GM18507 (cell line): ENCODE measurements around the gene NRTN.
"Not testable (repeated sequence)": the region's sequence is repeated elsewhere in the genome, so short reads cannot be mapped to it uniquely, and the experiment has no call there.

Source experiments
- DNase-seq: peaks from one replicate; pipeline ENCODE4 v3.0.0; 2011; ENCODE audit warnings: low read depth; ENCODE audit not compliant: insufficient read length; ENCODE audit errors: extremely low spot score
- FAIRE-seq: peaks from 2 replicates; lab custom pipeline; 2011; peaks lifted over from hg19 to GRCh38; lab: Jason Lieb, UNC

Gene NRTN, protein sequence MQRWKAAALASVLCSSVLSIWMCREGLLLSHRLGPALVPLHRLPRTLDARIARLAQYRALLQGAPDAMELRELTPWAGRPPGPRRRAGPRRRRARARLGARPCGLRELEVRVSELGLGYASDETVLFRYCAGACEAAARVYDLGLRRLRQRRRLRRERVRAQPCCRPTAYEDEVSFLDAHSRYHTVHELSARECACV

DNA sequence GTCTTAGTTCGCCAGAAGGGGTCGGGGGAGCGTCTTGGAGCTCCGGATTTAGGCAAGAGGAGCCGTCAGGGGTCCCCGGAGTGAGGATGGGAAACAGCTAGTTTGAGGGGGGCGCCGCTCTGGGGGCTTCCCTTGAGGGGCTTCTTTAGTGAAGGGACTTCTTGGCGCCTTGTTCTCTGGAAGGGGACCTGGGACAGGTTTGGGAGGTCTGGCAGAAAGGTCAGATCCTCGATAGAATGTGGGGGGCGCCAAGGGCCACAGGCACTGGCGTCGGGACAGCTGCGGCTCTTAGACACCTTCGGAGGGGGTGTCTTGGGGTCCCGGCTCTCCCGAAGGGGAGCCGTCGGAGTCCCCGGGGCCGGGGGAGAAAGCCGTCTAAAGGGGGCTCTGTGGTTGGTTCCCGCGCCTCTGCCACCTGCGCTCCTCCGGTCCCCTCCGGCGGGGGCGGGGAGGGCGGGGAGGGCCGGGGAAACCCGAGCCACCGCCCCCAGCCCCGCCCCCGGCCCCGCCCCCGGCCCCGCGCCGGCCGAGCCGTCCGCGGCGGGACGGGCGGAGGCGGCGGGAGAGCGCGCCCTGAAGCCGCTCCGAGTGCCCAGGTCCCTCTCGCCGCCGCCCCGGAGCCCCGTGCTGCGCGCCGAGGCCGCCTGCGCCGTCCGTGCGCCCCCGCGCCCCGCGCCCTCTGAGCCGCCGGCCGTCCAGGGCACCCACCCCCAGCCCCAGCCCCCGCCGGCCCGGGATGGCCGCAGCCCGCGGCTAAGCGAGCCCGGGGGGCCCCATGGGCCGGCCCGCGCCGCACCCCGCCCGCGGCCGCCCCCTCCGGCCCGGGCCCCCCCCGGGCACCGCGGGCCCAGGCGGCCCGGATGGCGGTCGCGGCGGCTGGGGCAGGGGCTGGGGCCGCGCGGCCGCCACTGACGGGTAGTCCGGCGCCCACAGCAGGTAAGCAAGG, at the start of gene NRTN:
Gene NRTN, plus strand, starts transcription at position 552 of the 946 bp plus-strand sequence. CDS start 19,099 bp downstream, outside the sequence.
- no peak for FAIRE-seq
- DNase-seq: no peak

DNA sequence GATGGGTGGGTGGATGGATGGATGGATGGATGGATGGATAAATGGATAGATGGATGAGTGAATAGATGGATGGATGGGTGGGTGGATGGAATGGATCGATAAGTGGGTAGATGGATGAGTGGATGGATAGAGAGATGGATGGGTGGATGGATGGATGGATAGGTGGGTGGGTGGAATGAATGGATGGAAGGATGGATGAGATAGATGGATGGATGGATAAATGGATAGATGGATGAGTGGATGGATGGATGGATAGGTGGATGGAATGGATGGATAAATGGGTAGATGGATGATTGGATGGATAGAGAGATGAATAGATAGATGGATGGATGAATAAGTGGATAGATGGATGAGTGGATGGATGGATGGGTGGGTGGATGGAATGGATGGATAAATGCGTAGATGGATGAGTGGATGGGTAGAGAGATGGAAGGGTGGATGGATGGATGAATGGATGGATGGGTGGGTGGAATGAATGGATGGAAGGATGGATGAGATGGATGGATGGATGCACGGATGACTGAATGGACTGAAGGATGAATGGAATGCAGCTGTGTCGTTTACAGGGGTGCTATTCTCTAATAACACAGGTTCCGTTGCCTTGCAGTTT, 42.2 kb upstream of the NRTN start:
- no peak for FAIRE-seq
- no peak for DNase-seq

DNA sequence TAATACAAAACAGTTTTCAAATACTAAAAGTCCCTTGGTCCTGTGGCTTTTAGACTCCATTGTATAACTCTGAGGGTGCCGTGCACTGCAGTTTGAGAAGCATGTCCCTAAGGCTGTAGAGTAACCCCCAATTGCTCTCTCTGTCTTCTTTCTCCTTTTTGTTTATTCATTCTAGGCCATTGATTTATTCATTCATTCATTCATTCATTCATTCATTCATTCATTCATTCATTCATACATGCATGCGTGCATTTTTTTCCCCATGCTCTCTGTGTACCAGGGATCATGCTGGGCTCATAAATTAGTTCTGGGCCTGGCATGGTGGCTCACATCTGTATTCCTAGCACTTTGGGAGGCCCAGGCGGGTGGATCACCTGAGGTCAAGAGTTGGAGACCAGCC, 39.6 kb upstream of the NRTN start:
- FAIRE-seq (no peak), DNase-seq (no peak)

DNA sequence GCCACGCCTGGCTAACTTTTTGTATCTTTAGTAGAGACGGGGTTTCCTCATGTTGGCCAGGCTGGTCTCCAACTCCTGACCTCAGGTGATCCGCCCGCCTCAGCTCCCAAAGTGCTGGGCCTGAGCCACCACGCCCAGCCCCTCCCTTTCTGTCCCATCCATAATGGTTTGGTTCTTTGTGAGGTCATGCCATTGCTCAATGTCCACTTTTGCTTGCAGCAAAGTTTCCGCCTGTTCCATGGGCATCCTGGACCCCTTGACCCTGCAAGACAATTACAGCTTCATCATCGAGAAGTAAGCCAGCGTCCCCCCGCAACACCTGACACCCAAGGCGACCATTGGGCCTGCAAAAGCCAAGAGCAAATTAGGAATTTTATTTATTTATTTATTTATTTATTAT, 36.9 kb upstream of the NRTN start:
- FAIRE-seq (no peak), DNase-seq (no peak)

DNA sequence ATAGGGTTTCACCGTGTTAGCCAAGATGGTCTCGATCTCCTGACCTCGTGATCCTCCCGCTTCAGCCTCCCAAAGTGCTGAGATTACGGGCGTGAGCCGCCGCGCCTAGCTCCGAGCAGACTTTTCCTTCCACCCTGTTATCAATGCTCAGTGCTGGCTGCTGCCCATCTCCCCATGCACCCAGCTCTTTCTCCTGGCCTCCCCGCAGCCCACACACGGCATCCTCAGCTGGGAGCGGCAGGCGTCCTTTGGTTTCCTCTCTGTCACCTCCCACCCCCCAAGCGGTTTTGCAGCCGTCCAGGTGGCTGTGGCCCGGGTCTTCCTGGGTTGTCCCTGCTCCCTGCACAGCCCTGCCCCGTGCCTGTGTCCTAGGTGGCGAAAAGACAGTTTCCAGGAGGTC, 32.5 kb upstream of the NRTN start:
- FAIRE-seq: no peak
- no peak for DNase-seq

DNA sequence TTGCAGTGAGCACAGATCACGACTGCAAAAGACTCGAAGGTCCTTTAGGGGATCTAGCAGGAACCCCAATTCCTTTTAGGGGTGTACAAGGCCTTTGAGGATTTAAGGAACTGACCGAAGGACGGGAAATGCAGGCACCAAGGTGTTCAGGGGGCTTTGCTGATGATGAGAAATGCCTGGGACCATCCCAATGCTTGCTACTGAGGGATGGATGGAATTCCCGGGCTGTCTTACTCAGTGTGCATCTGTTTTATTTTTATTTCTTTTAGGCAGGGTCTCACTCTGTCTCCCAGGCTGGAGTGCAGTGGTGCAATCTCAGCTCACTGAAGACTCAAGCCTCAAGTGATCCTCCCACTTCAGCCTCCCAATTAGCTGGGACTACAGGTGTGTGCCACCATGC, 31.6 kb upstream of the NRTN start:
- FAIRE-seq (no peak), DNase-seq (no peak)

DNA sequence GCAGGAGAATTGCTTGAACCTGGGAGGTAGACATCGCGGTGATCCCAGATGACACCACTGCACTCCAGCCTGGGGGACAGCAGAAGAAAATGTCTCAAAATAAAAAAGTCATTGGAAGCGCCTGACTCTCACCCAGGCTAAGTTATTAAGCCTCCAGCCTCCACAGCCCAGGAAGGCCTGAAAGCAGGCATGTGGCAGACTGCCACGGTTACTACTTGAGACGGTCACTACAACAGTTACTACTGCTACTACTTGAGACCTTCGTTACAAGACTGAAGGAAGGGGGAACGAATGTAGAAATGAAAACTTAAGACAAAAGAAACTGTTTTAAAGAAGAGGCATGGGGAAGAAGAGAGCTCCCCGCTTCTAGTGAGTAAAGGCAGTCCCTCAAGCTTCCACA, 29.9 kb upstream of the NRTN start:
- FAIRE-seq: no peak
- DNase-seq: no peak

DNA sequence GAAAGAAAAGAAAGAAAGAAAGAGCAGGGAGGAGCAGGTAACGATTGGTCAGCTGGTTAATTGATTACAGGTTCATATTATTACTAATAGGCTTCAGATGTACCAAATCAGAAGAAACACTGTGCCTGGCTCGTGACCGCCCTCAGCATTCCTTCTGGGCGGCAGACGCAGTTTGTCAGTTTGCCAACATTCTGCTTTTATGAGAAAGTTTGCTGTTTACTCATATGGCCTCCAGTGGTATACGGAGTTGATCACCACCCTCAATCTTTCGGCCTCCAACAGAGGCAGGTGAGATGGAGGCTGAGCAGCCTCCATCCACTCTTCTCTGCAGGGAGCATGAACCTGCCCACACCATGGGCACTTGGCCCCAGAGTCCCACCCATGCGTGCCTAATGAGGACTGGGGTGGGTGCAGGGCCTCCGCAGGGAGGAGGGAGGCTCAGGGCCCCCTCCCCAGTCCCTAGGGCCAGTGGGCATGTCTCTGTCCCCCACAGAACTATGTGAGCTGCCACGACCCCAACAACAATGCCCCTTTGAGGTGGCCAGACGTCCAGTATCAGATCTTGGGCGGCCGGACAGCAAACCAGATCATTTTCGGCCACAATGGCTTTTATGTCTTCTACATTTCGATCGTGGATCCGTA, 29.1 kb upstream of the NRTN start:
- no peak for FAIRE-seq

DNA sequence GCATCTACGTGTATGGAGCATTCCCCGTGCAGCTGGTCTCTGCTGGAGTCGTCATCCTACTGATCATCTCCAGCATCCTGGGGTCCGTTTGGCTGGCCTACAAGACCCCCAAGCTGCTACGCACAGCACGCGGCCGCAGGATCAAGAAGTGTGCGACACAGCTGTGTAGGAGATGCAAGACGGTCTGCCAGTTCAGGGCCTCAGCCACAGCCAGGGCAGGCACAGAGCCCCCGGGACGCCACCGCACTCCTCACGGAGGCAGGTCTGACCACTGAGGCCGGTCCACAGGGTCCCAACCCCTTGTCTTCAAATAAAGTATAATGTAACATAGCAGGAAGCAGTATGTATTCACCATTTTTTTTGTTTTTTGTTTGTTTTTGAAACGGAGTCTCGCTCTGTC, 26.5 kb upstream of the NRTN start:
- no peak for FAIRE-seq
- no peak for DNase-seq

More for the DNA sequence above, 29.1 kb upstream of the NRTN start:
- DNase-seq: no peak

DNA sequence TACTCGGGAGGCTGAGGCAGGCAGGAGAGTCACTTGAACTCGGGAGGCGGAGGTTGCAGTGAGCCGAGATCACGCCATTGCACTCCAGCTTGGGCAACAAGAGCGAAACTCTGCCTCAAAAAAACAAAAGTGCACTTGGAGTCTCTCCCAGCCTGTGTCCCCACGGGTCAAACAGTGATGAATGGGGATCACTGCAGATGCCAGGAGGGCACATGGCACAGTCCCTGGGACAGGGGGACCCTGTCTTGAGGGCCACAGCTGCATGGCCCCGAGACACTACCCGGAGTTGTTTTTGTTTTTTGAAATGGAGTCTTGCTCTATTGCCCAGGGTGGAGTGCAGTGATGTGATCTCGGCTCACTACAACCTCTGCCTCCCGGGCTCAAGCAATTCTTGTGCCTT, 24.0 kb upstream of the NRTN start:
- not testable (repeated sequence) for DNase-seq, FAIRE-seq

DNA sequence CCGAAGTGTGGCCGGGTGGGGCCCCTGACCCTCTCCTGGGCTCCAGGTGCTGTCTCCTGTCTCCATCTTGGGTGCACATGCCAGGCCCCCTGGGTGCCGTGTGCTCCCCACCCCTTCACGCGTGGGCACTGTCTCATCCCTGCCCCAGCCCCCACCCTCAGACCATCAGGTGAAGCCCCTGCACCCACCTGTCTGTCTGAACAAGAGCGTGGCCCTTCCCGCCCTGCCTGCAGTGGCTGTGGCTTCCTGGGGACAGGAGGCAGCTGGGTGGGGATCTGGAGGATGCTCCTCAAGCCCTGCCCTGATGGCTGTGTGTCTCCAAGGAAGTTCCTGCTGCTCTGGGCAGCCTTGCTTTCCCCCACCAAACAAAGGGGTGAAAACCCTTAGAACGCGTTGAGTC, 22.5 kb upstream of the NRTN start:
- no peak for DNase-seq
- FAIRE-seq: no peak

DNA sequence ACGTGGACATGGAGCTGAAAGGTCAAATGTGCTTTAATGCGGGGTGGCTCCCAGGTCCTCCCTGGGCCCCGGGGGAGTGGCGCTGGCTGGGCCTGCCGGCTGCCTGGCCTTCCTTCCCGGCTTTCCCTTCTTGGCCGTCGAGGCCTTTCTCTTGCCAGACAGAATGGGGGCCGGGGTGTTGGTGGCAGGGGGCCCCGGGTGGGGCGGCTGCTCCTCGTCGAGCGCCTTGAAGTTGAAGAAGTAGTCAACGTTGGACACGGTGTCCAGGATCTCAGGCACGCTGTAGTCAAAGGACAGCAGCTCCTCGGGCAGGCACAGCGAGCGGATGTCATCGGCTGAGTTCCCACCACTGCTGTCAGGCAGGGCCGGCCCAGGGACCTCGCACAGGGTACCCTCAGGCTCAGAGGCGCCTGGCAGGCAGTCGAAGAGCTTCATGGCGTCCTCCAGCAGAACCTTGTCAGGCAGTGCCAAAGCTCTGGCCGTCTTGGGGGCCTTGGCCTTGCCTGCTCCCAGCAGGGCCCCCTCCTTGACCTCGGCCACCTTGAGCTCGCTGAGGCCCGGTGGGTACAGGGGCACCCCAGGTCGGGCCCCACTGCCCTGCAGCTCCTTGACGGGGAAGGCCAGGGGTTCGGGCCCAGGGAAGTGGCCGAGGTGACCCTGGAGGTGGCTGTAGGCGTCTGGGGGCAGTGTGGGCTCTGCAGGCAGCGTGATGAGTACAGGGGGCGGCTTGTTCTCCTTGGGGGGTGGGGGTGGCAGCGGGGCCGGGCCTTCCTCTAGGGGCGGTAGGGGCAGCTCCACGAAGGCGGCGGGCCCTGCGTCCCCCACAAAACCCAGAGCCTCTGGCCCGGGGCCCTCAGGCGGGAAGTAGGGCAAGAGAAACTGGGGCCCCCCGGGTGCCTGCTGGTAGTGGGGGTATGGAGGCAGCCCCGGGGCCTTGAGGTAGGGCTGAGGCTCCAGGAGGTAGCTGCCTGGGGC, 21.6 kb upstream of the NRTN start:
- DNase-seq (no peak), FAIRE-seq (no peak)

DNA sequence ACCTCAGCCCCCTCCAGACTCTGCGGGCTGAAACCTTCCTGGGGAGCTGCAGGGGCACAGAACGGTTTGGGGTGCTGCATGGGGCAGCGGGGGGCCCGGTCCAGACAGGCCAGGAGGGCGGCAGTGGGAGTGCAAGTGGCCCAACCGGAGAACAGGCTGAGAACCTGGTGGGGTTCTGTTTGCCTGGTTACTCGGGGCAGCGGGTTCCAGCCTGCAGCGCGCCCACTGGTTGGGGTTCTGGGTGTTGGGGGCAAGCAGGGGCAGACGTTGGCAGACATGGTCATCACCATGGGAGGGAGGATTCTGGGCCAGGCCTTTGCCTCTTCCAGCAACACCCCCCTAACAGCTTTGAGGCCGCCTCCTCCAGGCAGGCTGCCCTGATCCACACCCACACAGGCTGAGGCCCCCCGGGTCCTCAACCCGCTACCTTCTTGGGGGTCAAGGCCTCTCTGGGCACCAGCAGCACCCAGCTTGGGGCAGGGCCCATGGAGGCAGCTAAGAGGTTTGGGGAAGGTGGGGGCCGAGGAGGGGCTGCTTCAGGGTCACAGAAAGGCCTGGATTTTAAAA, 20.2 kb upstream of the NRTN start, which contains the start of gene PRR22:
Gene PRR22, minus strand, starts transcription at position 166 of the 567 bp plus-strand sequence. Its CDS starts 86 bp downstream, at position 80.
- DNase-seq (no peak), FAIRE-seq (no peak)

DNA sequence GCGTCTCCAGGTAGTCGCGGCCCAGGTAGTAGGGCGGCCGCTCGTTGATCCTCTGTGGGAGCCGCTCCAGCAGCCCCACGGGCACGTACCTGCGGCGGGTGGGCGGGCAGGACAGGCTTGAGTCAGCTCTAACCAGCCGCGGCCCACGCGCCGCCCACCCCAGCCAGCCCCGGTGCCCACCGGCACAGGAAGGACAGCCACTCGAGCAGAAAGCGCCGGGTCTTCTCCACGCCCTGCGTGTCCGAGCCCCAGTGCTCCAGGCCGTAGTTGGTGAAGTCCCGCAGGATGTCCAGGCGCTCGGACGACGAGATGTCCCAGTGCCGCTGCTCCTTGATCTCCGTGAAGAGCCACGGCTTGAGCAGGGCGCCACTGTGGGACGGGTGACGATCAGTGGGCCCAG, 19.4 kb upstream of the NRTN start:
- DNase-seq: no peak
- FAIRE-seq: no peak

DNA sequence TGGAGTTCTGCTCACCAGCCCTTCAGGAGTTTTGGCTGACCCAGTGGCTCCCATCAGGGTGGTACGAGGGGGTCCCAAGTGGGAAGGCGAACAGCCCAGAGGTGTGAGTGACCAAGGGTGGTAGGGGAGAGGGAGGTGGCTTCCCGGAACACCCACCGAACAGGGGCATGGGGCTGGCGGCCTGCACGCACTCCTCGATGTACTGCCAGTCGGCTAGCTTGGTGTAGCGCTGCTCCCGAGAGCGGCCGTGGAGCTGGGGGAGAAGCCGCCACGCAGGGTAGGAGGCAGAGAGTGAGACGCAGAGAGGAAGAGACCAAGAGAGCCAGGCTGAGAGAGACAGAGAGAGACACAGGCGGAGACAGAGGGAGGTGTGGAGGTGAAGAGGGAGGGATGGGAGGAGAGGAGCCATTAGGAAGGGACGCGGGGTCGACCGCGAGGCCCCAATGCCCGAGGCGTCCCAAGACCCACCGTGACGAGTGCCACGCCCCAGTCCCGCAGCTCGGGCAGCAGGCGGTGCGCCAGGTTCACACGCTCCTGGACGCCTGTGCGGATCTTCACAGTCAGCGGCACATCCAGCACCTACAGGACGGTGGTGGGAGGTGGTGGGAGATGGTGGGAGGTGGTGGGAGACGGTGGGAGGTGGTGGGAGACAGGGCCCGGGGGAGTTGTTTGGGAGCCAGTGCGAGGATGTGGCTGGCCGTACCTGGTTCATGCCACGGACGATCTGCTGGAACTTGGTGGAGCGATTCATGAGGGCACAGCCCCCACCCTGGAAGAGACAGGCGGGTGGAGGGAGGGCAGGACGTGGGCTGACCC, 18.1 kb upstream of the NRTN start:
- no peak for FAIRE-seq

DNA sequence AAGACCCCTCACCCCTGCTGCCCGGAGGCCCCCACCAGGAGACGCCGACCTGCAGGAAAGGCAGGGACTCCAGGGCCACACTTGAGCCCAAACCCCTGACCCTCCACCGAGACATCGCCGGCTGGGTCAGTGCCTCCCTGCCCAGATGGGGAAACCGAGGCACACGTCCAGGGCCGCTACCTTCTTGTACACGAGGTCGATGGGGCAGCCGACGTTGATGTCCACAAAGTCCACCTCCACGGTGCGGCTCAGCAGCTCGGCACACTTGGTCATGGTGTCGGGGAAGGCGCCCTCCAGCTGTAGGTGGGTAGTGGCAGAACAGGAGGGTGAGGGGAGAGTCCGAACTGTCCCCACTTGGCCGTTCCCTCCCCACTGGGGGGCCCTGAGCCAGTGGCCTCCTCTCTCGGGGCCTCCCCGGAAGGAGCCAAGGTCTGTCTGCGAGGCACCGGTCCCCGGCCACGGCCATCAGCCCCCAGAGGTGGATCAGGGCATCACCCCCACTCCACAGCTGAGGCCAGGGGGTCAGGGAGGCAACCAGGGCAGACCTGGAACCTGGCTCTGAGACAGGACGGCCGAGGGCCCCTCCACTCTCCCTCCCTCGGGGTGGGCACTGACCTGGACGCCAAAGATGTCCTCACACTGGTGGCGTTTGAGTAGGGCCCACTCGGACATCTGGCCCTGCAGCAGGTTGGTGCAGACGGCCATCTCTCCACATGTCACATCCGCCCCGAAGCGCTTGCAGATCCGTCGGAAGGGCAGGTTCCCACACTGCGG, 17.3 kb upstream of the NRTN start:
- FAIRE-seq (no peak), DNase-seq (no peak)

More for the DNA sequence above, 18.1 kb upstream of the NRTN start:
- DNase-seq: no peak

DNA sequence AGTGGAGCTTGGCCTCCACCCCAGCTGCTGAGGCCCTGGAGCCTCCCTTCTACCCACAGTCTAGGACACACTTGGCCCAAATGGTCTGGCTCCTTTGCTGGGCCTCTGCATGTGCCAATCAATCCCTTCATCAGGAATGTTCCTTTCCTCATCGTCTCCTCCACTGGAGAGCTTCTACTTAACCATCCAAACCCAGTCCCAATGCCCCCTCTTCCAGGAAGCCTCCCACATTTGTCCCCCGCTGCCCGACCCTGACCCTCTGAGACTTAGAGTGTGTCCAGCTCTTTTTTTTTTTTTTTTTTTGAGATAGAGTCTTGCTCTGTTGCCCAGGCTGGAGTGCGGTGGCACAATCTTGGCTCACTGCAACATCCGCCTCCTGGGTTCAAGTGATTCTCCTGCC, 16.4 kb upstream of the NRTN start:
- DNase-seq (no peak), FAIRE-seq (no peak)
